Endothelial cell of umbilical vein (primary cell): Measurements from ENCODE around the gene TMEM33. TPM values are rescaled to one million over a fixed set of nuclear protein-coding genes. Genes with fewer than 3 reads are reported as not detected.

Experiments used
- BruUV-seq: library from RNA; stranded (reverse); fragments of 400-500 nt; replicated peaks from 2 replicates; lab custom pipeline; 2021; lab: Mats Ljungman, UMichigan
- CTCF ChIA-PET: fragments of 300-600, 350-600 bp; sonication (Branson Sonifier 250); formaldehyde crosslinking; loops from one replicate; lab custom pipeline; 2021; ENCODE audit warnings: antibody characterized with exemption, inconsistent platforms; lab: Charles Lee
- POLR2A ChIA-PET: fragments of 300-600, 350-600 bp; sonication (Branson Sonifier 250); formaldehyde crosslinking; loops from one replicate; lab custom pipeline; 2021; ENCODE audit warnings: antibody characterized with exemption, inconsistent platforms; lab: Charles Lee
- DNase-seq: peaks from one replicate; pipeline ENCODE4 v3.0.0-alpha.2; 2011; ENCODE audit warnings: low read depth, low spot score
- FAIRE-seq: peaks from 2 replicates; lab custom pipeline; 2011; peaks lifted over from hg19 to GRCh38; lab: Jason Lieb, UNC
- H2AFZ ChIP-seq: 2 replicates; pipeline ENCODE4 v1.6.0; 2012; ENCODE audit warnings: low read depth, low read length, control low read depth, inconsistent platforms
- H3K27ac ChIP-seq: 2 replicates; pipeline ENCODE4 v1.5.1; 2011; ENCODE audit warnings: low read depth, mild to moderate bottlenecking, control low read depth, low read length, moderate library complexity; ENCODE audit not compliant: insufficient read depth
- H3K27me3 ChIP-seq, 2 experiments: 2 replicates each; pipeline versions ENCODE4 v1.6.0 to v1.6.1; 2011; ENCODE audit warnings: low read length in 2 of 2, mixed read lengths in 1 of 2; ENCODE audit not compliant: control insufficient read depth in 2 of 2, insufficient read depth in 2 of 2
- H3K36me3 ChIP-seq, 2 experiments: 2 replicates in 1 of 2; 3 replicates in 1 of 2; pipeline ENCODE4 v1.5.1; 2011; ENCODE audit warnings: low read length in 2 of 2, mild to moderate bottlenecking in 1 of 2, moderate library complexity in 1 of 2; ENCODE audit not compliant: control insufficient read depth in 2 of 2, insufficient read depth in 2 of 2; ENCODE audit errors: extremely low read depth in 1 of 2
- H3K4me1 ChIP-seq: 3 replicates; pipeline ENCODE4 v1.5.1; 2011; ENCODE audit warnings: mild to moderate bottlenecking, low read length; ENCODE audit not compliant: control insufficient read depth, insufficient read depth; ENCODE audit errors: extremely low read depth
- H3K4me2 ChIP-seq: 2 replicates; pipeline ENCODE4 v1.6.1; 2011; ENCODE audit warnings: low read length, control low read depth, mixed read lengths; ENCODE audit not compliant: insufficient read depth
- H3K4me3 ChIP-seq, 3 experiments: fragments of 200-600 bp in 1 of 3; sonication (generic), shearing (Covaris generic) in 1 of 3; replicated peaks in 1 of 3; 2 replicates each; pipeline ENCODE4 v1.5.1; 2011 to 2016; ENCODE audit warnings: control low read depth in 3 of 3, low read length in 3 of 3, mild to moderate bottlenecking in 2 of 3, inconsistent platforms in 1 of 3, low read depth in 1 of 3, moderate library complexity in 1 of 3; ENCODE audit not compliant: insufficient read depth in 1 of 3
- H3K79me2 ChIP-seq: 2 replicates; pipeline ENCODE4 v1.6.0; 2012; ENCODE audit warnings: low read length, inconsistent platforms; ENCODE audit not compliant: control insufficient read depth, insufficient read depth
- H3K9ac ChIP-seq: replicated peaks from 2 replicates; pipeline ENCODE3; 2011; ENCODE audit warnings: low read length, control low read depth; ENCODE audit not compliant: insufficient read depth; ENCODE audit errors: extremely low read depth
- H3K9me1 ChIP-seq: replicated peaks from 3 replicates; pipeline ENCODE4 v1.6.0; 2011; ENCODE audit warnings: mild to moderate bottlenecking, low read length; ENCODE audit not compliant: control insufficient read depth, insufficient read depth; ENCODE audit errors: extremely low read depth
- H3K9me3 ChIP-seq: replicated peaks from 2 replicates; pipeline ENCODE4 v1.5.1; 2012; ENCODE audit warnings: low read length, inconsistent platforms; ENCODE audit not compliant: control insufficient read depth, insufficient read depth
- H4K20me1 ChIP-seq: replicated peaks from 2 replicates; pipeline ENCODE3; 2011; ENCODE audit warnings: mild to moderate bottlenecking, low read length; ENCODE audit not compliant: control insufficient read depth, insufficient read depth; ENCODE audit errors: extremely low read depth
- CTCF ChIP-seq, 2 donors: IDR thresholded peaks; 1 replicate in 1 of 2; 2 replicates in 1 of 2; pipeline ENCODE4 v1.5.1; 2011; ENCODE audit warnings: low read length in 2 of 2, mild to moderate bottlenecking in 2 of 2, moderate library complexity in 2 of 2, control low read depth in 1 of 2, inconsistent platforms in 1 of 2, low read depth in 1 of 2; ENCODE audit not compliant: insufficient read depth in 1 of 2; ENCODE audit errors: extremely low read depth in 1 of 2
- EZH2 ChIP-seq: IDR thresholded peaks from 2 replicates; pipeline ENCODE4 v1.6.1; 2012; ENCODE audit warnings: borderline replicate concordance, low read depth, mild to moderate bottlenecking, moderate library complexity, low read length, inconsistent platforms; ENCODE audit not compliant: severe bottlenecking
- FOS ChIP-seq: IDR thresholded peaks from 2 replicates; pipeline ENCODE4 v1.6.1; 2011; ENCODE audit warnings: mild to moderate bottlenecking, low read length, moderate library complexity, borderline replicate concordance; ENCODE audit not compliant: insufficient read depth
- GATA2 ChIP-seq: IDR thresholded peaks from 2 replicates; pipeline ENCODE4 v1.7.0; 2011; ENCODE audit warnings: low read depth, mild to moderate bottlenecking, moderate library complexity, mixed read lengths, low read length; ENCODE audit not compliant: insufficient read length, insufficient read depth
- JUN ChIP-seq: IDR thresholded peaks from 2 replicates; pipeline ENCODE4 v1.6.1; 2011; ENCODE audit warnings: borderline replicate concordance, low read depth; ENCODE audit not compliant: insufficient read length, insufficient read depth
- MAX ChIP-seq: IDR thresholded peaks from 2 replicates; pipeline ENCODE4 v1.6.1; 2011; ENCODE audit not compliant: insufficient read depth, insufficient read length
- MYC ChIP-seq: IDR thresholded peaks from one replicate; pipeline ENCODE4 v1.6.1; 2011; ENCODE audit warnings: mild to moderate bottlenecking, low read depth, low read length
- POLR2A ChIP-seq: IDR thresholded peaks from 2 replicates; pipeline ENCODE4 v1.6.1; 2012; ENCODE audit warnings: low read depth, mild to moderate bottlenecking, control low read depth, low read length
- POLR2AphosphoS5 ChIP-seq: IDR thresholded peaks from 2 replicates; pipeline ENCODE4 v1.6.1; 2012; ENCODE audit warnings: low read depth, mild to moderate bottlenecking, control low read depth, low read length, moderate library complexity; ENCODE audit not compliant: insufficient read depth
- dilution Hi-C: fragments of 300-500 bp; cut with MboI; formaldehyde crosslinking; loops from one replicate; pipeline ENCODE4 v1.15.0; 2019; ENCODE audit warnings: low sequenced_read_pairs; ENCODE audit not compliant: extremely low pct_ligation_motif_present
- intact Hi-C: fragments of 100-400 bp; cut with micrococcal nuclease; formaldehyde crosslinking; loops from one replicate; pipeline ENCODE4 v1.10.0; 2022
- polyA plus RNA-seq, 4 experiments: library from polyadenylated mRNA; depleted of rRNA in 3 of 4; stranded (reverse) in 3 of 4; unstranded in 1 of 4; fragments of >200 nt; gene quantifications; 2 replicates each; pipeline versions ENCODE4 v1.2.1 to v1.2.3, GENCODE V29; 2011 to 2012; ENCODE audit warnings: missing spikeins in 1 of 4
- total RNA-seq: library from RNA; stranded (reverse); gene quantifications from 2 replicates; pipeline ENCODE4 v1.2.3, GENCODE V29; 2021

The TMEM33 gene
- total and polyA plus RNA-seq, 2 donors (not counting 3 experiments of a cell fraction or from before 2014, with no cell fraction given), result 52.9 to 60.1 TPM

- BruUV-seq, result no TSS peak
- Histone ChIP-seq H3K4me3 (no peak overlapping the region), H3K9ac (no peak overlapping the region), H3K4me2 (no peak overlapping the region), H3K27ac (no peak overlapping the region), H3K4me1 (peaks cover 3% of the 10 kb centered on the region), H3K9me3 (no peaks in the 10 kb centered on the region), H3K9me1 (no peaks in the 10 kb centered on the region), H3K27me3 (peaks cover 31 to 73% of the 10 kb centered on the region in 2 experiments), H4K20me1 (no peaks in the 10 kb centered on the region), H3K36me3 (no peaks in the 10 kb centered on the region), H2AFZ (no peak overlapping the region), H3K79me2 (no peaks in the 10 kb centered on the region)
- CTCF ChIA-PET, result interaction anchor here (1.1 to 7.3 kb wide), 23 partner anchors 9 to 629 kb away, joined by 3 to 71 read pairs (median 4); no protein-coding TSS in a partner anchor
- DNase-seq, result no peak
- dilution Hi-C loops (no loop called here), intact Hi-C loops (no loop called here)
- TF ChIP-seq GATA2 (no peak), FOS (no peak), JUN (no peak), MYC (no peak), MAX (no peak), EZH2 (no peak), CTCF (IDR thresholded peaks at IDR 0.05; ENCODE audit: extremely low read depth in 1 of 2, insufficient read depth in 1 of 2, low read depth in 1 of 2, low read length in 2 of 2) (no peak), POLR2A (no peak), POLR2AphosphoS5 (no peak)
- FAIRE-seq, result no peak
- POLR2A ChIA-PET, result no interaction called here
Observed at GRCh38 chr4:41887277-41887676, 48.0 kb upstream of the TMEM33 start.
